ENCODE measurements around the gene MAFG. TPM values are rescaled to one million over a fixed set of nuclear protein-coding genes. Genes with fewer than 3 reads are reported as not detected.

The MAFG gene
- total and polyA plus RNA-seq, 2 of the 13 experiments (the other 11 are each of a cell fraction or from before 2014, with no cell fraction given) = 14.5 to 20.0 TPM

DNA sequence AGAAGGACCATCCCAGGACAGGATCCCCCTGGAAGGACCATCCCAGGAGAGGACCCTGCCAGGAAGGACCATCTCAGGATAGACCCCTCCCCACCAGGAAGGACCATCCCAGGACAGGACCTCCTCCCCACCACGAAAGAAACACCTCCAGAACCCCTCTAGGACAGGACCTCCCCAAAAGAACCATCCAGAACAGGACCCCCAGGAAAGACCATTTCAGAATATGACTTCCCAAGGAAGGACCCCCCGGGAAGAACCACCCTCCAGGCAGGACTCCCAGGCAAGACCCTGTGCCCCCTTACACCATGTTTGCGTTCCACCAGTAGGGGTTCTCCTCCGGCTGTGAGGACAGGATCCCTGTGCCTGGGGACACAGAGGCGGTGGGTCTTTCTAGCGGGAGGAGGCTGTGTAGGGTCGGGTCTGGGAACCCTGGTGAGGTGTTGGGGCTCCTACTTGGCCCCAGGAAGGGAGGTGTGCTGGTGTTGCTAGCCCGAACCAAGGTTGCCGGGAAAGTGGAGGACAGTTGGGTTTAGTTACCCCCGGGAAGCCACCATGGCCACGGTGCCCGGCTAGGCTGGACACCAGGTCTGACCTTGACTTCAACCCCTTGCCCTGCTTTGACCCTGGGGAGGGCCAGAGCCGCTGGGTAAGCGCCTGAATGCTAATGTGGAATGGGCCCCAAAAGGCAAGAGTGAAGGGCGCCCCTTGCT is 31.3 kb upstream of the MAFG start (continued):
- TF ChIP-seq ZBTB7A (CRISPR knock-in tag; IDR thresholded peaks at IDR 0.05) (no peak), PHF20 (CRISPR knock-in tag; IDR thresholded peaks at IDR 0.05) (no peak), MYNN (CRISPR knock-in tag; IDR thresholded peaks at IDR 0.05; ENCODE audit: low read depth) (no peak), ZNF589 (CRISPR knock-in tag; conservative IDR thresholded peaks at IDR 0.05) (no peak), STAT5B (CRISPR knock-in tag; IDR thresholded peaks at IDR 0.05) (no peak), ZBTB38 (CRISPR knock-in tag; IDR thresholded peaks at IDR 0.05) (no peak), ZNF235 (CRISPR knock-in tag; IDR thresholded peaks at IDR 0.05; ENCODE audit: borderline replicate concordance) (peak; percentile 38; the same call in 1 of the 2 replicates), MXD4 (CRISPR knock-in tag; IDR thresholded peaks at IDR 0.05) (no peak), CHD4 (IDR thresholded peaks at IDR 0.05; ENCODE audit: borderline replicate concordance, low read length) (no peak), THAP11 (CRISPR knock-in tag; IDR thresholded peaks at IDR 0.05) (no peak), ZZZ3 (CRISPR knock-in tag; IDR thresholded peaks at IDR 0.05; ENCODE audit: borderline replicate concordance) (no peak), FOXA3 (CRISPR knock-in tag; IDR thresholded peaks at IDR 0.05) (0 out of 2 replicates have a peak, but pooled peaks have one; percentile 9), SMYD3 (CRISPR knock-in tag; IDR thresholded peaks at IDR 0.05) (0 out of 2 replicates have a peak, but pooled peaks have one; percentile 65), HNRNPL (IDR thresholded peaks at IDR 0.05; ENCODE audit: low read depth, low read length) (peak; percentile 92), ATRX (CRISPR knock-in tag; IDR thresholded peaks at IDR 0.05; ENCODE audit: borderline replicate concordance) (no peak), ZNF12 (CRISPR knock-in tag; IDR thresholded peaks at IDR 0.05) (no peak), SUZ12 (IDR thresholded peaks at IDR 0.05; ENCODE audit: low read depth, low read length) (no peak), ZNF331 (CRISPR knock-in tag; IDR thresholded peaks at IDR 0.05) (no peak)
- TF ChIP-seq, protein P1, sequence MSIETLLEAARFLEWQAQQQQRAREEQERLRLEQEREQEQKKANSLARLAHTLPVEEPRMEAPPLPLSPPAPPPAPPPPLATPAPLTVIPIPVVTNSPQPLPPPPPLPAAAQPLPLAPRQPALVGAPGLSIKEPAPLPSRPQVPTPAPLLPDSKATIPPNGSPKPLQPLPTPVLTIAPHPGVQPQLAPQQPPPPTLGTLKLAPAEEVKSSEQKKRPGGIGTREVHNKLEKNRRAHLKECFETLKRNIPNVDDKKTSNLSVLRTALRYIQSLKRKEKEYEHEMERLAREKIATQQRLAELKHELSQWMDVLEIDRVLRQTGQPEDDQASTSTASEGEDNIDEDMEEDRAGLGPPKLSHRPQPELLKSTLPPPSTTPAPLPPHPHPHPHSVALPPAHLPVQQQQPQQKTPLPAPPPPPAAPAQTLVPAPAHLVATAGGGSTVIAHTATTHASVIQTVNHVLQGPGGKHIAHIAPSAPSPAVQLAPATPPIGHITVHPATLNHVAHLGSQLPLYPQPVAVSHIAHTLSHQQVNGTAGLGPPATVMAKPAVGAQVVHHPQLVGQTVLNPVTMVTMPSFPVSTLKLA (IDR thresholded peaks at IDR 0.05) = no peak
- TF ChIP-seq, protein P2, sequence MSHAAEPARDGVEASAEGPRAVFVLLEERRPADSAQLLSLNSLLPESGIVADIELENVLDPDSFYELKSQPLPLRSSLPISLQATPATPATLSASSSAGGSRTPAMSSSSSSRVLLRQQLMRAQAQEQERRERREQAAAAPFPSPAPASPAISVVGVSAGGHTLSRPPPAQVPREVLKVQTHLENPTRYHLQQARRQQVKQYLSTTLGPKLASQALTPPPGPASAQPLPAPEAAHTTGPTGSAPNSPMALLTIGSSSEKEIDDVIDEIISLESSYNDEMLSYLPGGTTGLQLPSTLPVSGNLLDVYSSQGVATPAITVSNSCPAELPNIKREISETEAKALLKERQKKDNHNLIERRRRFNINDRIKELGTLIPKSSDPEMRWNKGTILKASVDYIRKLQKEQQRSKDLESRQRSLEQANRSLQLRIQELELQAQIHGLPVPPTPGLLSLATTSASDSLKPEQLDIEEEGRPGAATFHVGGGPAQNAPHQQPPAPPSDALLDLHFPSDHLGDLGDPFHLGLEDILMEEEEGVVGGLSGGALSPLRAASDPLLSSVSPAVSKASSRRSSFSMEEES (CRISPR knock-in tag; IDR thresholded peaks at IDR 0.05) = no peak
- TF ChIP-seq, protein P3, sequence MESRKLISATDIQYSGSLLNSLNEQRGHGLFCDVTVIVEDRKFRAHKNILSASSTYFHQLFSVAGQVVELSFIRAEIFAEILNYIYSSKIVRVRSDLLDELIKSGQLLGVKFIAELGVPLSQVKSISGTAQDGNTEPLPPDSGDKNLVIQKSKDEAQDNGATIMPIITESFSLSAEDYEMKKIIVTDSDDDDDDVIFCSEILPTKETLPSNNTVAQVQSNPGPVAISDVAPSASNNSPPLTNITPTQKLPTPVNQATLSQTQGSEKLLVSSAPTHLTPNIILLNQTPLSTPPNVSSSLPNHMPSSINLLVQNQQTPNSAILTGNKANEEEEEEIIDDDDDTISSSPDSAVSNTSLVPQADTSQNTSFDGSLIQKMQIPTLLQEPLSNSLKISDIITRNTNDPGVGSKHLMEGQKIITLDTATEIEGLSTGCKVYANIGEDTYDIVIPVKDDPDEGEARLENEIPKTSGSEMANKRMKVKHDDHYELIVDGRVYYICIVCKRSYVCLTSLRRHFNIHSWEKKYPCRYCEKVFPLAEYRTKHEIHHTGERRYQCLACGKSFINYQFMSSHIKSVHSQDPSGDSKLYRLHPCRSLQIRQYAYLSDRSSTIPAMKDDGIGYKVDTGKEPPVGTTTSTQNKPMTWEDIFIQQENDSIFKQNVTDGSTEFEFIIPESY (CRISPR knock-in tag; IDR thresholded peaks at IDR 0.05) = no peak
- TF ChIP-seq, protein P4, sequence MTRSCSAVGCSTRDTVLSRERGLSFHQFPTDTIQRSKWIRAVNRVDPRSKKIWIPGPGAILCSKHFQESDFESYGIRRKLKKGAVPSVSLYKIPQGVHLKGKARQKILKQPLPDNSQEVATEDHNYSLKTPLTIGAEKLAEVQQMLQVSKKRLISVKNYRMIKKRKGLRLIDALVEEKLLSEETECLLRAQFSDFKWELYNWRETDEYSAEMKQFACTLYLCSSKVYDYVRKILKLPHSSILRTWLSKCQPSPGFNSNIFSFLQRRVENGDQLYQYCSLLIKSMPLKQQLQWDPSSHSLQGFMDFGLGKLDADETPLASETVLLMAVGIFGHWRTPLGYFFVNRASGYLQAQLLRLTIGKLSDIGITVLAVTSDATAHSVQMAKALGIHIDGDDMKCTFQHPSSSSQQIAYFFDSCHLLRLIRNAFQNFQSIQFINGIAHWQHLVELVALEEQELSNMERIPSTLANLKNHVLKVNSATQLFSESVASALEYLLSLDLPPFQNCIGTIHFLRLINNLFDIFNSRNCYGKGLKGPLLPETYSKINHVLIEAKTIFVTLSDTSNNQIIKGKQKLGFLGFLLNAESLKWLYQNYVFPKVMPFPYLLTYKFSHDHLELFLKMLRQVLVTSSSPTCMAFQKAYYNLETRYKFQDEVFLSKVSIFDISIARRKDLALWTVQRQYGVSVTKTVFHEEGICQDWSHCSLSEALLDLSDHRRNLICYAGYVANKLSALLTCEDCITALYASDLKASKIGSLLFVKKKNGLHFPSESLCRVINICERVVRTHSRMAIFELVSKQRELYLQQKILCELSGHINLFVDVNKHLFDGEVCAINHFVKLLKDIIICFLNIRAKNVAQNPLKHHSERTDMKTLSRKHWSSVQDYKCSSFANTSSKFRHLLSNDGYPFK (CRISPR knock-in tag; IDR thresholded peaks at IDR 0.05; ENCODE audit: borderline replicate concordance) = peak; percentile 67
- TF ChIP-seq, protein P5, sequence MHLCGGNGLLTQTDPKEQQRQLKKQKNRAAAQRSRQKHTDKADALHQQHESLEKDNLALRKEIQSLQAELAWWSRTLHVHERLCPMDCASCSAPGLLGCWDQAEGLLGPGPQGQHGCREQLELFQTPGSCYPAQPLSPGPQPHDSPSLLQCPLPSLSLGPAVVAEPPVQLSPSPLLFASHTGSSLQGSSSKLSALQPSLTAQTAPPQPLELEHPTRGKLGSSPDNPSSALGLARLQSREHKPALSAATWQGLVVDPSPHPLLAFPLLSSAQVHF (CRISPR knock-in tag; IDR thresholded peaks at IDR 0.05) = no peak

Data from HepG2 (cell line).